Activated naive CD8-positive, alpha-beta T cell treated with anti-CD3 and anti-CD28 coated beads, Interleukin-2, amount 10 ng/mL, durations not matched to agents 7 days and 5 days (primary cell): ENCODE measurements around the gene COL17A1. TPM values are rescaled to one million over a fixed set of nuclear protein-coding genes. Genes with fewer than 3 reads are reported as not detected.

Source experiments
- ATAC-seq: fragments of 150-1000 bp; cut with Tn5 transposase; one replicate; pipeline ENCODE4 v1.10.0; 2021; ENCODE audit warnings: low read depth, moderate library complexity
- POLR2A ChIA-PET: fragments of 350-600 bp; sonication (Branson Sonifier 250); formaldehyde crosslinking; loops from one replicate; lab custom pipeline; 2021; ENCODE audit warnings: antibody characterized with exemption; lab: Charles Lee
- DNase-seq: peaks from one replicate; pipeline ENCODE4 v3.0.0; 2021
- H3K27ac Mint-ChIP-seq: one replicate; pipeline ENCODE4 v1.8.0; 2022; ENCODE audit warnings: mild to moderate bottlenecking, mixed read lengths
- H3K27me3 Mint-ChIP-seq: one replicate; pipeline ENCODE4 v1.8.0; 2022; ENCODE audit warnings: mild to moderate bottlenecking, moderate library complexity, mixed read lengths
- H3K36me3 Mint-ChIP-seq: one replicate; pipeline ENCODE4 v1.8.0; 2021; ENCODE audit warnings: mild to moderate bottlenecking, mixed read lengths
- H3K4me1 Mint-ChIP-seq: one replicate; pipeline ENCODE4 v1.8.0; 2021; ENCODE audit warnings: mixed read lengths
- H3K4me3 Mint-ChIP-seq: one replicate; pipeline ENCODE4 v1.8.0; 2022; ENCODE audit warnings: mild to moderate bottlenecking, moderate library complexity, mixed read lengths
- H3K9me3 Mint-ChIP-seq: one replicate; pipeline ENCODE4 v1.8.0; 2021; ENCODE audit warnings: mixed read lengths
- total RNA-seq, 2 experiments: library from RNA; stranded (reverse); gene quantifications; one replicate each; pipeline ENCODE4 v1.2.3, GENCODE V29; 2021

The COL17A1 gene
- total RNA-seq, 2 experiments from 2014 or later, result not detected

DNA sequence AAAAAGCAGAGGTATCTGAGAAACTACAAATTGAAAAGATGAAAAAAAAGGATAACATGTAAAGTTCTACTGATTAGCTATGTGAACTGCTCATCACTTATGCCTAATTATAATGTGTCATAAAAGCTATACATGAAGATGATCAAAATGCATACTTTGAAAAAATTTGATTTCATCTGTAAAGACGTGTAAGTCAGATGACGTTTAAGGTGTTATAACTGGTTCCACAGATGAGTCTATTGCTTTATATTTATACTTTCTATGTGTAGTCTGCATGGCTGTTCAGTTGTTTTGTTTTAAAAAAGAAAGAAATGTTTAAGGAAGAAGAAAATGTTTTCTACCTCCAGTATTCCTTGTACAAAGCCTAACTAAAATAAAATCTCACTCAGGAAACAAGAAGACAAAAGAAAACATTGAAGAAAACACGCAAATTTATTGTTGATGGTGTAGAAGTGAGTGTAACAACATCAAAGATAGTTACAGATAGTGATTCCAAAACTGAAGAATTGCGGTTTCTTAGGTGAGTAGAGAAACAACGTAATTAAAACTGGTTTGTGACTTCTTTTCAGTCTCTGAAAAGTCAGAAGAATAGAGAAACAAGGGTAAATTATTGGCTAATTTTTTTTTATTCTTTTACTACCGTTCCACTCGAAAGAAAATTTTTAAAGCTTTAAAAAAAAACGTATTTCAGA is 80.4 kb downstream of the COL17A1 start:
- H3K27ac Mint-ChIP-seq, result no peak overlapping the region
- no peaks in the 10 kb centered on the region for H3K9me3 Mint-ChIP-seq
- POLR2A ChIA-PET, result no interaction called here
- DNase-seq (no peak), ATAC-seq (no peak)
- H3K36me3 Mint-ChIP-seq, result peaks cover 25% of the 10 kb centered on the region
- H3K4me3 Mint-ChIP-seq, result no peak overlapping the region
- peaks cover 3% of the 10 kb centered on the region for H3K4me1 Mint-ChIP-seq
- no peaks in the 10 kb centered on the region for H3K27me3 Mint-ChIP-seq

DNA sequence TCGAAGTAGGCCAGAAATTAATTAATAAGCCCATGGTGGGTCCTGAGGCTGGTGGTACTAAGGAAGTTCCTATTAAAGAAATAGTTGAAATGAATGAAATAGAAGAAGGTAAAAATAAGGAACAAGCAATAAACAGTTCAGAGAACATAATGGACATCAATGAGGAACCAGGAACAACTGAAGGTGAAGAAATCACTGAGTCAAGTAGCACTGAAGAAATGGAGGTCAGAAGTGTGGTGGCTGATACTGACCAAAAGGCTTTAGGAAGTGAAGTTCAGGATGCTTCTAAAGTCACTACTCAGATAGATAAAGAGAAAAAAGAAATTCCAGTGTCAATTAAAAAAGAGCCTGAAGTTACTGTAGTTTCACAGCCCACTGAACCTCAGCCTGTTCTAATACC is 82.8 kb downstream of the COL17A1 start:
- peaks cover 3% of the 10 kb centered on the region for H3K4me1 Mint-ChIP-seq
- no peak for ATAC-seq
- H3K9me3 Mint-ChIP-seq, result no peaks in the 10 kb centered on the region
- no peak for DNase-seq
- POLR2A ChIA-PET, result no interaction called here
- H3K36me3 Mint-ChIP-seq, result peaks cover 30% of the 10 kb centered on the region
- H3K4me3 Mint-ChIP-seq, result no peak overlapping the region
- no peak overlapping the region for H3K27ac Mint-ChIP-seq
- no peaks in the 10 kb centered on the region for H3K27me3 Mint-ChIP-seq

DNA sequence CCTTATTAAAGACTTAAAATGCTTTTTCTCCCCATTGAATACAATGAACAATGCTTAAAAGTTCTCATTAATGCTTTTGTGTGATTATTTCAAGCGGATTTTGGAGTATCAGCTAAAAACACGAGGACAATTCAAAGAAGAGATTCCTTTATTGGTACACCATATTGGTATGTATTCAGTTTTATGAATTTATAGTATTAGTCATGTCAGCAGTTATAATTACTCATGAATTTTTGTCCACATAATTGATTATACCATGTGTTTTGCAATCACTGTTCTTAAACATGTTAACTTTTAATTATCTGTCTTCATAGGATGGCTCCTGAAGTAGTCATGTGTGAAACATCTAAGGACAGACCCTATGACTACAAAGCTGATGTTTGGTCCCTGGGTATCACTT is 86.9 kb downstream of the COL17A1 start:
- ATAC-seq (no peak), DNase-seq (no peak)
- POLR2A ChIA-PET, result no interaction called here
- Mint-ChIP-seq H3K4me3 (no peak overlapping the region), H3K4me1 (peaks cover 10% of the 10 kb centered on the region), H3K9me3 (no peaks in the 10 kb centered on the region), H3K36me3 (peaks cover 49% of the 10 kb centered on the region), H3K27ac (no peak overlapping the region), H3K27me3 (no peaks in the 10 kb centered on the region)

DNA sequence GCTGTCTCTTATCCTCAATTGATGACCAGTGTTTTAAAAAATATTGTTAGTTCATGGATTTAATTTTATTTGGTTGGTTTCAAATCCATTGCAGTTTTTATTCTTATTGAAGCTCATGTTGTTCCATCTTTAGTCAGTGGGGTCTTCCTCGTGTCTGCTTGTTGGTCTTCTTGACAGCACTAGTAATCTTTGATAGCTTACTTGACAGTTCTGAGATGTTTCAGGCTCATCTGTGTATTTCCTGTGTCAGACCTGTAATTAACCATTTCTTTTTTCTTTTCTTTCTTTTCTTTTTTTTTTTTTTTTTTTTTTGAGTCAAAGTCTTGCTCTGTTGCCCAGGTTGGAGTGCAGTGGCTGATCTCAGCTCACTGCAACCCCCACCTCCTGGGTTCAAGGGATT is 90.5 kb downstream of the COL17A1 start:
- Mint-ChIP-seq H3K9me3 (no peaks in the 10 kb centered on the region), H3K4me3 (no peak overlapping the region), H3K27me3 (no peaks in the 10 kb centered on the region), H3K36me3 (peaks cover 35% of the 10 kb centered on the region), H3K27ac (no peak overlapping the region), H3K4me1 (peaks cover 8% of the 10 kb centered on the region)
- DNase-seq (no peak), ATAC-seq (no peak)
- POLR2A ChIA-PET, result interaction anchor here (0.6 to 1.1 kb wide), 3 partner anchors 9 to 126 kb away, joined by 4 to 5 read pairs (median 4); partner anchors contain the start of gene SFR1

DNA sequence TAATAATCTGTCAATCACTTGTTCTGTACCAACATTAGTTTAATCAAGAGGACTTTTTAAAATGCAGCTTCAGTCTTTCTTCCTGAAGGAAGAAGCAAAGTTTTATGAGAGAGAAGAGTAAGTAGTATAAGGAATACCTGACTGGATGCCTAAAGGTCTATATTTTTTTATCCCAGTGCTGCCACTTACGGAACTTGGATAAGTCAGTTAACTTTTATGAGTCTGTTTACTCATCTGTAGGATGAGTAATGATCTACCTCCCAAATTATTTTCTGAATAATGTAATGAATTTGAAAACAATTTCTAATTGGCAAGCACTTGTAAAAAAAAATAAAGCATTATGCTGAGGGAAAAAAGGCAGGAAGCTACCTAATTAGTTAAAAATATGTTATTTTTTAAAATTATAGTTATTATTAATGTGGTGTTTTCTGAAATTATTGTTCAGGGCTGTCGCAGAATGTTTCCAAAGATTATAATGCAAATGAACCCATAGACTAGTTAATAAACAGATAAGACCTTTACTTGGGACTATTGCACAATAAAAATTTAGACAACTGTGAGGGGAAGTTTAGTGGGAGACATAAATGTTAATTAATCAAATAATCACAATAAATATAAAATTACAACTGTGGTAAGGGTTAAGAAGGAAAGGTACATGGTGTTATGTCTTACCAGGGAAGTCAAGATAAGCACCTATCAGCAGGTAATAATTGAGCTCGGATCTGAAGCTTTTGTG is 94.1 kb downstream of the COL17A1 start:
- Mint-ChIP-seq H3K27me3 (no peaks in the 10 kb centered on the region), H3K27ac (no peak overlapping the region), H3K36me3 (peaks cover 27% of the 10 kb centered on the region), H3K4me1 (peaks cover 14% of the 10 kb centered on the region), H3K4me3 (no peak overlapping the region), H3K9me3 (no peaks in the 10 kb centered on the region)
- ATAC-seq (no peak), DNase-seq (no peak)
- POLR2A ChIA-PET, result no interaction called here

DNA sequence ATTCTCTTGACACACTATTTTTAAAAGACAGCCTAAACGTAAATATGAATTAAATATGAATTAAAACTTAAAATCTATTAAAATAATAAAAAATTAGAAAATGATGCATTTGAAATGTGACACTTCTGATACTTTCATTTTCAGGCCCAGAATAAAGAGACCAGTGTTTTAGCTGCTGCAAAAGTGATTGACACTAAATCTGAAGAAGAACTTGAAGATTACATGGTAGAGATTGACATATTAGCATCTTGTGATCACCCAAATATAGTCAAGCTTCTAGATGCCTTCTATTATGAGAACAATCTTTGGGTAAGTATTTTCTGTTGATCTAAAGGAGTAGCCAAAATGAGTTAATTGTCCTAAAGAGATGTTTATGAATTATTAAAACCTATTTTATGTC is 95.1 kb downstream of the COL17A1 start:
- Mint-ChIP-seq H3K27me3 (no peaks in the 10 kb centered on the region), H3K36me3 (peaks cover 25% of the 10 kb centered on the region), H3K27ac (no peak overlapping the region), H3K9me3 (no peaks in the 10 kb centered on the region), H3K4me1 (peaks cover 17% of the 10 kb centered on the region), H3K4me3 (no peak overlapping the region)
- no peak for ATAC-seq
- POLR2A ChIA-PET, result no interaction called here
- DNase-seq, result no peak

DNA sequence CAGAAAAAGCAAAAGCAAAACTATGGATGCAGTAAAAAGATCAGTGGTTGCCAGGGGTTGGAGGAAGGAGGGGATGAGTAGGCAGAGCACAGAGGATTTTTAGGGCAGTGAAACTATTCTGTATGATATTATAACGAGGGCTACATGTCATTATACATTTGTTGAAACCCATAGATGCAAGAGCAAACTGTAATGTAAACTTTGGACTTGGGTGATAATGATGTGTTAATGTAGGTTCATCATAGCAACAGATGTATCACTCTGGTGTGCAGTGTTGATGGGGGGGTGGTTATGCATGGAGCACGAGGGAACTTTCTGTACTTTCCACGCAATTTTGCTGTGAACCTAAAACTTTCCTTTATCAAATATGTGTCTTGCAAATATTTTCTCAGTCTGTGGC is 95.6 kb downstream of the COL17A1 start:
- Mint-ChIP-seq H3K9me3 (no peaks in the 10 kb centered on the region), H3K27ac (no peak overlapping the region)

DNA sequence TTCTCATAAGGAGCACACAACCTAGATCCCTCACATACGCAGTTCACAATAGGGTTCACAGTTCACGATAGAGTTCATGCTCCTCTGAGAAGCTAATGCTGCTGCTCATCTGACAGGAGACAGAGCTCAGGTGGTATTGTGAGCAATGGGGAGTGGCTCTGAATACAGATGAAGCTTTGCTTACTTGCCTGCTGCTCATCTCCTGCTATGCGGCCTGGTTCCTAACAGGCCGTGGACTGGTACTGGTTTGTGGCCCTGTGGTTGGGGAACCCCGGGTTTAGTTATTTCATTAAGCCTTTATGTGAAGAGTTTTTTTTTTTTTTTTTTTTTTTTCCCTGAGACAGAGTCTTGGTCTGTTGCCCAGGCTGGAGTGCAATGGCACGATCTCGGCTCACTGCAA is 99.3 kb downstream of the COL17A1 start:
- no peak for DNase-seq
- POLR2A ChIA-PET, result no interaction called here
- no peak overlapping the region for H3K4me3 Mint-ChIP-seq
- peaks cover 16% of the 10 kb centered on the region for H3K36me3 Mint-ChIP-seq
- peak overlapping the region; percentile 35 for H3K27ac Mint-ChIP-seq
- H3K4me1 Mint-ChIP-seq, result peaks cover 43% of the 10 kb centered on the region
- no peaks in the 10 kb centered on the region for H3K27me3 Mint-ChIP-seq
- no peak for ATAC-seq
- no peaks in the 10 kb centered on the region for H3K9me3 Mint-ChIP-seq

More for the DNA sequence above, 95.6 kb downstream of the COL17A1 start:
- no peak for ATAC-seq
- H3K36me3 Mint-ChIP-seq, result peaks cover 24% of the 10 kb centered on the region
- POLR2A ChIA-PET, result no interaction called here
- no peaks in the 10 kb centered on the region for H3K27me3 Mint-ChIP-seq
- no peak overlapping the region for H3K4me3 Mint-ChIP-seq
- peaks cover 18% of the 10 kb centered on the region for H3K4me1 Mint-ChIP-seq
- DNase-seq, result no peak

DNA sequence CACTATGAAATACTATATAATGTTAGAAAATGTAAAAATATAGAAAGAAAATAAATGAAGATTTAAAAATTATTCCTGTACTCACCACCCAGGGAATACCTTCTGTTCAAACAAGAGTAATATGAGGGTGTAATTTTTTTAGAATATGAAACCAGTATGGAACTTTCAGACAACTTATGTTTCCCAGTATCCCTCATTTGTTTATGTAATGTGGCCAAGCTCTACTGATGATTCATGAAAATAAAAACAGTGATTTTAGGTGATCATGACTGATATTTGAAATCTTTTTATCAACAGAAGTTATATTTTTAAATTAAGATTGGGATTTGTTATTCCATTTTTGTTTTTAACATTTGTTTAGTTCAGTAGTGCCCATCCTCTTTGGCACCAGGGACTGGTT is 100.0 kb downstream of the COL17A1 start:
- DNase-seq (no peak), ATAC-seq (no peak)
- Mint-ChIP-seq H3K36me3 (peaks cover 15% of the 10 kb centered on the region), H3K27ac (no peak overlapping the region), H3K9me3 (no peaks in the 10 kb centered on the region), H3K4me3 (no peak overlapping the region), H3K27me3 (no peaks in the 10 kb centered on the region), H3K4me1 (peaks cover 48% of the 10 kb centered on the region)
- POLR2A ChIA-PET, result interaction anchor here (0.5 kb wide), 1 partner anchor 10 kb away, joined by 4 read pairs; no protein-coding TSS in a partner anchor

DNA sequence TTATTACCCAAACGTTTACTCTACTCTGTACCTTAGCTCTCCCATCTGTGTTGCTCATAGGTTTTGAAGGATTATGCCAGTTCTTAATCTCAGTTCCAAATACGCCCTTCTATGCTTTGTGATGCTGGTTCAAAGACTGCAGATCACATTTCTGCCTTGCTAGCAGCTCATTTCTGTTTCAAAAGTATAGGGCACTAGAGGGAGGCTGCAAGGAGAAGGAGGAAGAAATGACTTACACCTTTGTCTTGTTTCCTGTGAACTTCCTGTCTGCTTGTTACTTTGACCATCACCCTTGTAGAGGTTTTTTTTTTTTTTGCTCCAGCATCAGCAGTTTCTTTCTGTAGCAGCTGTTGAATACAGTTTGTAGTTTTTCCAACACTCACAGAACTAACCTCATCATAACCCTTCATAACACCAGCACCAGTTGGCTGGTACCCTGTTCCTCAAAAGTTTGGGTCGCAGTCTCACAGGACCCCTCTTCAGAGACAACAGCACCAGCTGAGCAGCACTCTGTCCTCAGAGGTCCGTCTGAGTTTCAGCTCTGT is 102.2 kb downstream of the COL17A1 start:
- no peaks in the 10 kb centered on the region for H3K9me3 Mint-ChIP-seq
- POLR2A ChIA-PET, result interaction anchor here (0.7 to 2.0 kb wide), 6 partner anchors 16 to 686 kb away, joined by 3 to 13 read pairs (median 4); partner anchors contain the start of gene SFR1
- no peaks in the 10 kb centered on the region for H3K27me3 Mint-ChIP-seq
- peak overlapping the region; percentile 81 for H3K4me3 Mint-ChIP-seq
- DNase-seq (no peak), ATAC-seq (peak; percentile 95)
- peak overlapping the region; percentile 95 for H3K27ac Mint-ChIP-seq
- peaks cover 45% of the 10 kb centered on the region for H3K4me1 Mint-ChIP-seq
- H3K36me3 Mint-ChIP-seq, result peaks cover 16% of the 10 kb centered on the region

DNA sequence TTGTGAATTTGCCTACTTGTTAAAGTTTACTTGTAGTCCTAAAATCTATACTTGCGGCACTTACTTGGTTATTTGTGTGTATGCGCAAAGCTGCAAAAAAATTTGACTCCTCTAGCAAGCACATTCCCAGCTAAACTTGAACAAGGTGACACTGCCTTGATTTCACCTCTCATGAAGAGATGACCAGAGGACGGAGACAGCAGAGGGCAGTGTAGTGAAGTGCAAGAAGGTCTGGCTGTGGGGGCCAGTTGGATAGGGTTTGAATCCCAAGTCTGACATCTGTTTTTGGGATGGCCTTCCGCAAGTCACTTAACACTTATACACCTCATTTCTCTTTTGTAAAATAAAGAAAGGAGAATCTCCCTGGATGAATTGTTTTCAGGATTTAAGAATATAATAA is 103.0 kb downstream of the COL17A1 start:
- Mint-ChIP-seq H3K4me3 (peak overlapping the region; percentile 81), H3K27ac (peak overlapping the region; percentile 76), H3K27me3 (no peaks in the 10 kb centered on the region), H3K36me3 (peaks cover 12% of the 10 kb centered on the region), H3K4me1 (peaks cover 43% of the 10 kb centered on the region), H3K9me3 (no peaks in the 10 kb centered on the region)
- ATAC-seq, result no peak
- DNase-seq, result no peak
- POLR2A ChIA-PET, result interaction anchor here (1.4 to 2.0 kb wide), 3 partner anchors 15 to 139 kb away, joined by 3 to 13 read pairs (median 7); partner anchors contain the start of gene SFR1
